Articular chondrocyte of knee joint (primary cell): ENCODE data around the gene TNNT3. TPM values are rescaled to one million over a fixed set of nuclear protein-coding genes. Genes with fewer than 3 reads are reported as not detected.

Experiments used
- total RNA-seq: library from RNA; depleted of rRNA; stranded (reverse); fragments of >200 nt; gene quantifications from 2 replicates; pipeline ENCODE4 v1.2.3, GENCODE V29; 2012

TNNT3 gene
- total RNA-seq, result 0.43 TPM in 1 of 2 replicates, not detected in the other

GRCh38 chr11:1919391-1920127, at the start of gene TNNT3:
Gene TNNT3 (plus strand): TSS chr11:1919703. CDS start chr11:1922875, 3,172 bp downstream.

GRCh38 chr11:1891831-1892115, 27.7 kb upstream of the TNNT3 start, which contains the start of gene PRR33:
Gene PRR33 (minus strand): TSS chr11:1891895. CDS start chr11:1890584, 1,311 bp downstream.

GRCh38 chr11:1946812-1947484, 27.4 kb downstream of the TNNT3 start, which contains the start of gene MRPL23:
Gene MRPL23 (plus strand): TSS chr11:1947332. CDS start chr11:1947363, 31 bp downstream.

Other genes starting within 250 kb of the TNNT3 start
- gene KRTAP5-6, start 222.5 kb upstream of the TNNT3 start, total RNA-seq, result not detected in 2 replicates
- gene IFITM10, start 169.1 kb upstream of the TNNT3 start, total RNA-seq, result 5.5 and 9.5 TPM in 2 replicates
- 222 and 262 TPM in 2 replicates for gene CTSD, start 155.8 kb upstream of the TNNT3 start, total RNA-seq
- gene SYT8, start 84.7 kb upstream of the TNNT3 start, total RNA-seq, result not detected in 2 replicates
- gene TNNI2, start 80.7 kb upstream of the TNNT3 start, total RNA-seq, result not detected in 2 replicates
- 84.1 and 94.5 TPM in 2 replicates for gene LSP1, start 66.6 kb upstream of the TNNT3 start, total RNA-seq
- gene PRR33, start 27.8 kb upstream of the TNNT3 start, total RNA-seq, result under 0.01 TPM in 1 of 2 replicates, not detected in the other
- 106 and 109 TPM in 2 replicates for gene MRPL23, start 27.6 kb downstream of the TNNT3 start, total RNA-seq
- gene H19, start 78.1 kb downstream of the TNNT3 start, total RNA-seq, result 29.9 and 77.0 TPM in 2 replicates
- gene IGF2, start 219.7 kb downstream of the TNNT3 start, total RNA-seq, result 1.0 and 1.2 TPM in 2 replicates
- gene INS, start 241.5 kb downstream of the TNNT3 start, total RNA-seq, result not detected in 2 replicates